HG03469 (cell line): ENCODE measurements around the gene NUMBL.
"Not testable (repeated sequence)": the region's sequence is repeated elsewhere in the genome, so short reads cannot be mapped to it uniquely, and the experiment has no call there.

ENCODE experiments used
- ATAC-seq: cut with Tn5 transposase; IDR thresholded peaks from one replicate; pipeline ENCODE4 v1.9.1; 2021; ENCODE audit warnings: mild to moderate bottlenecking, moderate library complexity, moderate number of reproducible peaks; ENCODE audit not compliant: unreplicated experiment

The NUMBL gene

GRCh38 chr19:40667602-40668001 lies 22.8 kb downstream of the NUMBL start:
- no peak for ATAC-seq

GRCh38 chr19:40666803-40667438 lies 23.5 kb downstream of the NUMBL start:
- ATAC-seq: no peak

- no peak for ATAC-seq
Measured at GRCh38 chr19:40663695-40664692, 26.5 kb downstream of the NUMBL start.

- no peak for ATAC-seq
Measured at GRCh38 chr19:40662925-40663694, 27.3 kb downstream of the NUMBL start.

GRCh38 chr19:40661616-40662015 lies 28.8 kb downstream of the NUMBL start:
- ATAC-seq: no peak

- ATAC-seq: no peak
Measured at GRCh38 chr19:40659566-40659965, 30.9 kb downstream of the NUMBL start.

- ATAC-seq: no peak
Measured at GRCh38 chr19:40659116-40659515, 31.3 kb downstream of the NUMBL start.

- ATAC-seq: no peak
Measured at GRCh38 chr19:40658031-40658430, 32.4 kb downstream of the NUMBL start.

GRCh38 chr19:40655684-40656083 lies 34.8 kb downstream of the NUMBL start:
- not testable (repeated sequence) for ATAC-seq

GRCh38 chr19:40652303-40652702 lies 38.1 kb downstream of the NUMBL start:
- ATAC-seq: not testable (repeated sequence)

GRCh38 chr19:40650749-40651305 lies 39.6 kb downstream of the NUMBL start:
- no peak for ATAC-seq

GRCh38 chr19:40649903-40650675 lies 40.4 kb downstream of the NUMBL start:
- ATAC-seq: not testable (repeated sequence)

GRCh38 chr19:40646743-40647254 lies 43.7 kb downstream of the NUMBL start:
- ATAC-seq: no peak

- no peak for ATAC-seq
Measured at GRCh38 chr19:40642757-40643305, 47.6 kb downstream of the NUMBL start.

GRCh38 chr19:40642051-40642706 lies 48.3 kb downstream of the NUMBL start:
- ATAC-seq: no peak

GRCh38 chr19:40641281-40641680 lies 49.2 kb downstream of the NUMBL start:
- no peak for ATAC-seq

GRCh38 chr19:40640744-40641143 lies 49.7 kb downstream of the NUMBL start:
- no peak for ATAC-seq

- no peak for ATAC-seq
Measured at GRCh38 chr19:40639638-40639982, 50.8 kb downstream of the NUMBL start.

GRCh38 chr19:40638327-40638726 lies 52.1 kb downstream of the NUMBL start:
- ATAC-seq: no peak
